GM19238 (cell line): ENCODE results near the gene VDAC2.

Experiments
- DNase-seq: peaks from one replicate; pipeline ENCODE4 v3.0.0; 2011; ENCODE audit warnings: low spot score; ENCODE audit not compliant: insufficient read length

VDAC2 gene

DNA sequence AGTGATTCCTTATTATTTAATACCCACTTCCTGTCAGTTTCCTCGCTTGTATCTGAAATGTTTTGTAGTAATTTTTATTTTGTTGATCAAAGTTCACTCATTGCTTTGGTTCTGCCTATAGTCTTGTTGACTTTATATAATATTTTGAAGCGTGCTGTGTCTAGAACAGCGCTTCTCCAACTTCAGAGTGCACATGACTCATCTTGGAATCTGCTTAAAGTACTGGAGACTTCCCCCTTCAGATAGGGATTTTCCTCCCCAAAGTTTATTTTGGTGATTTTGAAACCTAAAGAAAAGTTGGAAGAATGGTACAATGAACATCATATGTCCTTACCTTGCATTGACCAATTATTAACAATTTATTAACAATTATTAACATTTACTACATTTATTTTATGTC is 19.4 kb downstream of the VDAC2 start:
- no peak for DNase-seq

DNA sequence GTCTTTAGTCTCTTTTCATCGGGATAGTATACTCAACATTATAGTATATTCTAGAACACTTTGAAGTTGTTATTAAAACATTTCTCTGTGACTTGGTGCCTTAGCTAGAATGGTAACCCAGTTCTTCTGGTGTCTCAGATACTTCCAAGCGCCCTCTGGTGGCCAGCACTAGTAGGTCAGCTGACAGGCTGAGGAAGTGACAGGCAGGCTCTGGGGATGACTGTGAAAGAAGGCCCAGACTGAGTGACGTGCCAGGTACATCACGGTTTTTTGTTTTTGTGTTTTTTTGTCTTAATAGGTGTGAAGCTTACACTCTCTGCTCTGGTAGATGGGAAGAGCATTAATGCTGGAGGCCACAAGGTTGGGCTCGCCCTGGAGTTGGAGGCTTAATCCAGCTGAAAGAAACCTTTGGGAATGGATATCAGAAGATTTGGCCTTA is 20.0 kb downstream of the VDAC2 start:
- peak; percentile 78 for DNase-seq

DNA sequence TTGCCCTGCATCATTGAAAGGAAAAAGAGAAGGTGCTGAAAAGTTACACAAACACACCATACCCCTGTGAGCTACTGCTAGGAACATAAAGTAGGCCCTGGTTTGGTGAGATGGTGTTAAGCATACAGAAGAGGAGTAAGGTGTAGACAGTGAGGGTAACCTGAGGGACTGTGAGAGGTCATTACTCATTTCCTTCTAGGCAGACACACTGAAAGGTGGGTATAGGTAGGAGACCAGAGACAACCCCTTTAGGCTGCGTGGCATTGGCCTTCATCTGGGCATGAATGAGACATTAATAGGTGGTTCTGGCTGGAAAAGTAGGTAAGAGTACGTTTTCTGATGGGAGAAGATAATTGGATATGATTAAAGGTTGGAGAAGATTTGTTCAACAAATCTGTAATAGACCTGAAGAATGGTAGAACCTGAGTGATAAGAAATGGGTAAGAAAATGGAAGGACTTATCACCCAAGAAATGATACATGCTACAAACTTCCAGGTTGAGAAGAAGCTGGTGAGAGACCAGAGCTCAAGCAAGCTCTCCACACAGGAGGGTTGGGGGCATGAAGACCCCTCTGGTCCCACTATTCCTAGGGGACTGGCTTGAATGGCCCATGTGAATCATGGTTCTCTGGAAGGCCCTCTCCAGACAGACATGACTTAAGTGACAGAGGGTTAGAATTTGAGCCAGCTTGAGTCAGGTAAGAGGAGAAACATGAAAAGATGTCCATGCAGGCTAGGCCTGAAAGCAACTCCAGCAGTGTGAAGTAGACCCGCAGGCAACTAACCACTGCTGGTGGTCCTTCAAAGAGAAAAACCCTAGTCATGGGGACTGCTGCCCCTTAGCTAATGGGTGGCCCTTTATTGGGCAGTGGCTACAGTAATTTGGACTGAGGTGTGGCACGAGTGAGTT is 21.3 kb downstream of the VDAC2 start:
- no peak for DNase-seq

DNA sequence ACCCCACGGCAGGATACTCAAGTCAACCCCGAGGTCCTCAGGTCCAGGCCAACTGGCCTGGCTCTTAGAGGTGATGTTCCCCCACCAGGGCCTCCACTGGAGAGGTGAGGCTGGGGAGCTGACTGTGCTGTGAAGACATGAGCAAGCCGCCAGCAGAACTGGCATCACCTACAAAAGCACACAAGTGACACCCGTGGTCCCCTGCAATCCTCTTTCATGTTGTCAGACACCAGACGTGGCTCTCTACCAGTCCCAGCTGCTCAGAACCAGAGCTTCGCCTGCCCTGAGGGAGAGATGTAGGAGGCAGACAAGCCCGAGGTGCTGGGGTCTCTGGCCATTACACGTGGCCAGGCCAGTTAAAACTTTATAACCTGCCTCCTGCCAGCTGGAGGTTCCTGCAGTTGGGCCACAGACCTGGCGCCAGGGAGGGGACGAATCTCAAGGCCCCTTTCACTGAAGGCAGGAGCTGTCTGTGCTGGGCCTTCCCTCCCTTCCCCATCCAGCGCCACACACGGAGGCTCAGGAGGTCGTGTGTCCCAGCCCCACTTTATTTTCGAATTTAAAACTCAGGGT is 22.9 kb downstream of the VDAC2 start:
- no peak for DNase-seq

DNA sequence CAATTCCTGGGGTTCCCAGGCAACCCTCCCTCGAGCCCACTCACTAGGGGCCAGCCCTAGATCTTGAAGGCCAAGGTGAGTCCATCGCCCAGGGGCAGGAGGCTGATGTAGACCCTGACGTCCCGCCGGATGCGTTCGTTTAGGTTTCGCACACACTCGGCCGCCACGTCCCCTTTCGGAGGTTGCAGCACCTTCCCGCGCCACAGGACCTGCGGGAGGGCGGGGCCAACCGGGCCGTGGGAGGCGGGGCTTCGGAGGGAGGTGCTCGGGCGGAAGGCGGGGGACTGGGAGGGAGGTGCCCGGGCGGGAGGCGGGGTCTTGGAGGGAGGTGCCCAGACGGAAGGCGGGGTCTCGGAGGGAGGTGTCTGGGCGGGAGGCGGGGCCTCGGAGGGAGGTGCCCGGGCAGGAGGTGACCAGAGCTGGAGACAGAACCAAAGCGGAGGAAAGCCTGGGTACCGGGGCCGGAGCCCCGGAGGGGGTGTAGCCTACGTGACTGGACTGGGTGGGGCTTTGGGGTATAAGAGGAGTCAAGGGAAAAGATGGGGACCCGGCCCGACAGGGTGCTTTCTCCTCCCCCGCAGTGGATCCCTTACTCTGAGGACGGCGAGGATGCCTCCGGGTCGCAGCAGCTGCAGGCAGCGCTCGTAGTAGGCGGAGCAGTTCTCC is 23.6 kb downstream of the VDAC2 start:
- DNase-seq: peak; percentile 88

DNA sequence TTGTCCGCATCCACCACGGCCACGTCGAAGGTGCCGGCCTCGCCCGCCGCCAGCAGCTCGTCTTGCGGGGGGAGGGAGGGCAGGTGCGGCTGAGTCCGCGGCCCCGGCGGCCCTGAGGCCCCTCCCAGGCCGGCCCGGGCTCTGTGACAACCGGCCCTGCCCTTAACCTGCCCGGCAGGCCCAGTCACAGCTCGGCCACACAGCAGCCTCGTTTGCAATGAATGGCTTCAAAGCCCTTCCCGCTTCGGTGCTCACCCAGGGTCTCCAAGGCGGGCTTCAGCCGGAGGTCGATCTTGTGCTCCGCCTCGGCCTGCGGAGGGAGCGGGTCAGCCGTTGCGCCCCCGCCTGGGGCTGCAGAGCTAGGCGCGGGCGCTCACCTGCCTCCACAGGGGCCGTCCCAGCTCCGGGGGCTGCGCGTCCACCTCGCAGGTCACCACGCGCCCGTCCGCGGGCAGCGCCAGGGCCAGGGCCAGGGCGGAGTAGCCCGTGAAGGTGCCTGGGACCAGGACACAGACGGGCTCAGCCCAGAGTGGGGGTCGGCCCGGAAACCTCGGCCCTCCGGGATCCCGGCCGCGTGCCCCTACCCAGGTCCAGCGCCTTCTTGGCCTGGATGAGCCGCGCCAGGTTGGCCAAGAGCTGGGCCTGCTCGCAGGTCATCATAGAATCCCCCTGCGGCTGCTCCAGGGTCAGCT is 24.2 kb downstream of the VDAC2 start:
- no peak for DNase-seq

DNA sequence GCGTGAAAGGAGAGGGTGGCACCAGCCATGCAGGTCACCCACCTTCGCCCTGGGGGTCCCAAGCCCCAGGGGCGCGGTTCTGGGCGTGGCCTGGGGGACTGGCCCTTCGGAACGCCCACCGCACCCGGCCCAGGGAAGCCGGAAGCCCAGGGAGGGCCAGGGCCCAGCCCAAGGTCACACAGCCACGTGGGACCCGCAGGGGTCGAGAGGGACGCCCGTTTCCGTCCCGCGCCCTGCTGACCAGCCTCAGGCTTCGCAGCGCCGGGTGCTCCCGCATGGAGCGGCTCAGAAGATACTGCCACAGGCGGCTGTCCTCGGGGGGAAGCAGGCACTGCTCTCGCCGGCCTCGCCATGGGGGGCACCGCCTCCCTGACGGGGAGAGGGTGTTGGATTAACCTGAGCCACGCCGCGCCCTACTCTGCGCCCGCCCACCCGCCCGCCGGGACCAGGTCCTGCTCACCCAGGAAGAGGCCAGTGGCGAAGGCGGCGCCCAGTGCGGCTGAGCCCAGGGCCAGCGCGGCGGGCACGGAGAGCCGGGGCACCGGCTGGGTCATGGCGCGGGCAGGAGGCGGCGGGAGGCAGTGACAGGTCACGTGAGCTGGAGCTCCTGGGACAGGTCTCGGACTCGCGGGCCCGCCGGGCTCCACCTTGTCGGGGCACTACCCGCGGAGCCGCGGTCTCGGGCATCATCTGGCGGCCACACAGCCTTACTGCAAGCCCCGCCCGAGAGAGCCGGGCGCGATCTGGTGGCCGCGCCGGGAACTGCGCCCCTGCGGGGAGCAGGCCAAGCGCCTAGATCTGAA is 25.0 kb downstream of the VDAC2 start, which contains the start of gene COMTD1:
Gene COMTD1 (minus strand): TSS at position 583 of the 803 bp plus-strand sequence. CDS start 29 bp downstream, at position 554.
- peak; percentile 91 for DNase-seq

DNA sequence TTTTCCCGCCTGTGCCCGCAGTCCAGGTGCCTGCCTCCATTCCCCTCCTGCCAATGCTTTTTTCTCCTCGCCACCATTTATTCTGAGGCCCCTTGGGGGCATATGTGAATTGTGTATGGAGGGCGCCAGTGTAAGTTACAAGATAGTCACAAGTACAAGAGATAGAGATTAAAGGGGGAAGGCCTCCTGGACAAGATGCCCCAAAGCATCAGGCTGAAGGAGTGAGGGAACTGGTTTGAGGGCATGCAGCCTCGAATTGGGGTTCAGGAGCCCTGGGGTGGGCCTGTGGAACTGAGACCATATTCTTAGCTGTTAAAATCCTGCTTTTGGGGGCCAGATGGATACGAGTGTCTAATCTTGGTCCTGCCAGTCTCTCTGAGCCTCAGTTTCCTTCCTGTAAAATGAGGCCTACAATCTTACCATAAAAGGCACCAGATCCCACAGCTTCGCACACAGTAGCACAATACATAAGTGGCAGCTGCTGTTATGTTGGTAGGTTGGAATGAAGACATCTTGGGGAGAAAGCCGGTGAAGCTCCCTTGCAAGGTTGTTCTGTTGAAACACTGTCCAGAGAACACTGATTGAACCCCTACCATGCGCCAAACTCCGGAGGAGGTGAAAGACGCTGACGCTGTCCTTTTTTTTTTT is 25.7 kb downstream of the VDAC2 start:
- DNase-seq: no peak

DNA sequence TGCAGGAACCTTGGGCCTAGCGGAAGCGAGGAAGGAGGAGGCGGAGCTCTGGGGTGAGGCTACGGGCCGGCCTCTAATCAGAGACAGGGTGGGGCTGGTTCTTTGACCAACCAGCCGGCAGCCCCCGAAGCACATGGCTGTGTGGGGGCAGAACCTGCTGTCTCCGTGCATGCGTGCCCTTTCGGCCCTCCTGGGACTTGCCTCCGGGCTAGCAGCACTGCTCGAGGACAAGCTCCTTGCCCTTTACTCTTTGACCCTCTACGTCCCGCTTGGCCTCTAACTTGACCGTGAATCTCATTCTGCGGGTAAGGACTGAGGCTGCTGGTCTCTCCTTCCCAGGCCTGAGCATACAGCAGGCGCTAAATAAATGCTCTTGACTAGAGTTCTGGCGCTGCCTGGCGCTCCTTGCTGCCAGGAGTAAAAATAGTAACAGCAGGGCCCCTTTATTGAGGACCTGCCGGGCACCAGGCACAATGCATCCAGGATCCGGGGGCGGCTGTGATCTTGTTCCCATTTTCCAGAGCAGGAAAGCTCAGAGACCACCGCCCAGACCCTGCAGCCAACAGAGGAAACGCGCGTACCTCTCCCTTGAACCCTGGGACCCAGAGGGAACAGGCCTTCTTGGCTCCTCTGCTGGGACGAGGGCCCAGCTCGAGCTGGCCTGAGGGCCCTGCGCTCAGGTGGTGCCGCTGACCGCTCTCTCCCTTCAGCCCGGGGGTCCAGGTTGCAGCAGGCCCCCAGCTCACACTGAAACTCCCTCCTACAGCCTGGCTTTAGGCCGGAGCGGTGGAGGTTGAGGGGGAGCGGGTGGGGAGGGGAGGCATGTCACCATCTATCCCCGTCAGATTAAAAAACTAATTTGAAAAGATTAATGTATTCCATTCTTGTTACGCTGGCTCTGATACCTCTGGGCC is 27.8 kb downstream of the VDAC2 start:
- DNase-seq: no peak

DNA sequence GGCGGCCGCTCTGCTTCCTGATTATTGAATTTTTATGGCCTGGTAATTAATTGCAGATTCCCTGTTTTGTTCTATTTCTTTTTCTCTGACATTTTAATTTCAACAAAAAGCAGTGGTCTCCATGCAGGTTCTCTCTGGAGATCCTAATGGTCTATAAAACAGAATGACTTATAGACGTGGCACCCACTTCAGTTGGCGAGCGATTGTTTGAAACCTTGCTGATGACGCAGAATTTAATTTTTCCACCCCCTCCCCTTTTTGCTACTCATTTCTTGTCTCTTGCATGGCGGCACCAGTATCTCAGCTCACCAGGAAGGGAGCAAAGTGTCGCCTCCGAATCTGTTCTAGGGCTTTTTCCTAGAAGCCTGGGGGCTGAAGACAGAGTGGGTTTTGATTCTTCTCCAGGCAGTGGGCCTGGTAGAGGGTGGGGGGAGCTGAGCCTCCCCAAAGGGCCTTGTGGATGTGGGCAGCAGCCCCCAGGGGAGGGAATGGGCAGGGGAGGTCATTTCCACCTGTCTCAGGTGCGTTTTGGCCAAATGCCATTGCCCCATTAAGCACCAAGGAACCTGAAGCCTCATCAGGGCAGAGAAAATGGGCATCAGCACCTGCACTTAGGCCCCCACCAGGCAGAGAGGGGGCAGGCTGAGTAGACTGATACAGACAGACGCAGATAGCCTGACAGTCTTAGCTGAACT is 28.6 kb downstream of the VDAC2 start:
- DNase-seq: no peak

DNA sequence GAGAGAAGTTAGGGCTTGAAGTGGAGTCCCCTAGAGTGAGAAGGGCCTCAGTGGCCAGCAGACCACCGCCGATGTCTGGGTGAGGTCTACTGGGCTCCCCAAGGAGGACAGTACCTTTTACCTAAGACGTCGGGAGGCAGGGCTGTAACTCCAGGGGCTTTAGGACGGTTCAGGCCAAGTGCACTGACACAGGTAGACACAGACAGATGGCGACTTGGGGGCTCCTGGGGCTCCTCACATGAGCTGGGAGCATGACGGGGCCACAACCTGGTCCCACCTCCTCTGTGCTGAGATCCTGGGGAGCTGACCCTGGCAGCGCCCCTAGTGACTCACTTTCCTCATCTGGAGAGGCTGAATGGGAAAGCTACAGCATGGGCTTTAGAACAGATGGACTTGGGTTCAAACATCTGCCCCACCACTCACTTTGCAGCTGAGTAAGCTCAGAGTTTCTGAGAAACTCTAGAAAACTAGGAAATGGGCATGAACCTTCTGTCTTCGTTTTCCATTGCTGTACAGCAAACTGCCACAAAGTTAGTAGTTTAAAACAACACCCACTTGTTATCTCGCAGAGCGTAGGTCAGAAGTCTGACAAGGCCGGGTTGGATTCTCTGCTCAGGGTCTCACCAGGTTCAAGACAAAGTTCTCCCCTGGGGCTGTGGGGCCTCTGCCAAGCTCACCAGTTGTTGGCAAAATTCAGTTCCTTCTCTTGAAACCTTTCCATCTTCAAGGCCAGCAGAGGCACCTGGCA is 29.9 kb downstream of the VDAC2 start:
- DNase-seq: no peak

DNA sequence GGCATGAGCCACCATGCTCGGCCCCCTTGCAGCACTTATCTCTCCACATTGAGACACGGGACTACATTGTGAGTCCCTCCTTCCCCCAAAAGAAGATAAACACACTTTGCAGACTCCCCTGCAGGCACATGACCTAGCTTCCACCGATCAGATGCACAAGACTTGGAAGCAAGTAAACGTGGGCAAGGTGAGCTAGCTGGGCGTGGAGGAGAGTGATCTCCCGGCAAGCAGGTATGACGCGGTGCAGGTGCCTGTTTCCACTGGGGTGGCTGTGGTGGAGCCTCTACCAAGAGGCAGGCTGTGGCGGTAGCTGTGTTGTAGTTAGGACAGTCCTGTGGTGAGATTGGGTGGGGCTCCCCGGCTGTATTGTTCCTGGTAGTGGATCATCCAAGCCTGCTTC is 32.8 kb downstream of the VDAC2 start:
- DNase-seq: no peak

DNA sequence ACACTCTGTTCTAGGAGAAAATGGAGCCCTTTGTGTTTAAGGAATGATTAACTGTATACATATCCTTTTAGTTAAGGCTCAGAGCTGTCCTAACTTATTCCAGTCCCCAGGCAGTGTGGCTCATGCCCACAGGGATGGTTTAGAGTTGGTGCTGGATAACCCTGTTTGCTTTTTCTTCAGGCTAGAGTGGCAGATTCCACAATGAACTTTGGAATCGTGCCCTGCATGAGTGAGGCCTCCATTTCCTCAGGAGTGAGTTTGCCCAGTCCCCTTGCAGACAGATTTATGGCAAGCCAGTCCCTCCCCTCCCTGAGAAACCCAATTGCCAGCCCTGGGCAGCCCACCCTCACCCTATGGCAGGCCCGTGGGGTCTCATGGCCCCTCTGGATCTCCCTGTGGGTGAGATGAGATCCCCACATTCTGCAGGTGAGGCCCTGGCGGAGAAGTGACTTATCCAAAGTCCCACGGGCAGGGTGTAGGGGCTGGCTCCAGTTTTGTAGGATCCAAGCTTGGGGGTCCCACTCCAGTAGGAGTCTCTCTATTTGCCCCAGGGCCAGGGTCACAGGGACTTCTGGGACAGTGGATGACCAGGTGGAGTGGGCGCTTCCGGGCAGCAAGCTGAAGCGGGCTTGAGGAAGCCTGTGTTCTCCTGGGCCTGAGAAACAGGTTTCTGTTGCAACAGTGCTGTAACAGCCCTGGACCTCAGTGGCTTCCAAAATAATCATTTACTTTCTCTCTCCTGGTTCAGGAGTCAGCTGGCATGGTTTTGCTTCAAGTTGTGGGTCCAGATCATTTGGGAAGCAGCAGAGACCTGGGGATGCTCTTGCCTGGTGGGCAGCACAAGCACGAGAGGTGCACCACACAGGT is 34.1 kb downstream of the VDAC2 start:
- no peak for DNase-seq

DNA sequence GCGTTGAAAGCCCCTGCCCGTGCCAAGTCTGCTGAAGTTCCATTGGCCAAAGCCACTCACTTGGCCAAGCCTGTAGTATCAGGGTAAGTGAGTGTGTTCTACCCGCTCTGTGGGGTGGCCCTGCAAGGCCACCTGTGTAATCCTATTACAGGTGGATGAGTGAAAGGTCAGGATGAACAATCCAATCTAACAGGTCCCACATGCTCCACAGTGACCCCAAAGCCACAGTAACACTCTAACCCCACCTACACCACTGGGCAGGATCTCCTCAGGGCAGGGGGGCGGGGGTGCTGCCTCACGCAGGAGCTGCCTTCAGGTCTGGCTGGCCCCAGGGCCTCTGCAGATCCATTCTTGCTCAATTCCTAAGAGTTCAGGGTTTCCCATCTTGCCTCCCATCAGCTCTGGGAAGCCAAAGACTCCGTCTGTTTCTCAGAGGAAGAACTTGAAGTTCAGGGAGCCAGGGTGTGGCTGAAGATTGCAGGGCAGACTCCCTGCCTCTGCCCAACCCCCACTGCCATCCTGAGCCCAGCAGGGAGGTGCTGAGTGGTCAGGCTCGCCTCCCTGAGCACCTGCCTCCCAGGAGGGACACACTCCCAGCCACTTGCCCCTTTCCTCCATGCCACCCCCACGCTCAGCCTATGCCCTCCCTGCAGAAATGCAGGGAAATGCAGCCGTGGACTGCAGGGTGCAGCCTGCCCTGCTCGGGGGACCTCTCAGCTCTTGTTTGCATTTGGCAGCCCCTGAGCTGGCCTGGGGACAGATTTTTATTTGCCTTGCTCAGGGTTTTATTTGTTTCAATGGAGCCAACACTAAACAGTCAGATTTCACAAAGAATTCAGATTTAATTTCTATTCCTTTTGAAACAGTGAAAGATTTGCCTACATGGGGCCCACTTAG is 35.0 kb downstream of the VDAC2 start:
- DNase-seq: no peak

DNA sequence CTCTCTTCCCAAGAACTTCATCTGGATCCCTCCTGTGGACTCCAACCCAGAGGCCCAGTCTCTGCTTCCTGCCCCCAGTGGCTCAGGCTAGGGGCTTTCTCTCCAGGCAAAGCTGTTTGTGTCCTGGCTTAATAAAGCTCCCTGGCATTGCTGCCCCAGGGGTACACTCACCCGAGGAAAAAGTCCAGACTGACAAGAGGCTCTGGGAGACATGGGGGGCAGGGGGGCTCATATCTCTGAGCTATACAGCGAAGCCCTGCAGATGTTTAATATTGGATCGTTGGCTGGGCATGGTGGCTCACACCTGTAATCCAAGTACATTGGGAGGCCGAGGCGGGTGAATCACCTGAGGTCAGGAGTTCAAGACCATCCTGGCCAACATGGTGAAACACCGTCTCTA is 35.9 kb downstream of the VDAC2 start:
- no peak for DNase-seq

DNA sequence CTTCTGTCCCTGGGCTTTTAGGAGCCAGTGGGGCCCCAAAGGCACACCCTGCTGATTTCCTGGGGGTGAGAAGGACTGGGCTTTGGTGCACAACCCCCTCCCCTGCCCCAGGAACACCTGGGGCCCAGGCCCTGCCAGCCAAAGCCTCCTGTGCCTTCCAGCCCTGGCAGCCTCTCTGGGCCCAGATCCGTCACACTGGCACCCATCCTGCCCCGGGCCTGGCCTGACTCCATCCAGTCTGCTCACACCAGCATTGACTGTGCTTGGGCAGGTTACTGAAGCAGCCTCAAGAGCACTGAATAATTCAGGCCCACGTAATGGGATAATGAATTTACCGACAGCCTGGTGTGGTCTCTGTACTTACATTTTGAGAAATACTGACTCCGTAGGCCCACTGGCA is 37.2 kb downstream of the VDAC2 start:
- DNase-seq: no peak
